ENCODE results near the gene TUBA4B.

The TUBA4B gene

GRCh38 chr2:219252900-219253752 is at the start of gene TUBA4B:
Gene TUBA4B, plus strand, starts transcription at chr2:219253243. Its CDS starts 165 bp downstream, at chr2:219253408.
- no peak for DNase-seq

- no peak for DNase-seq
Observed at GRCh38 chr2:219204425-219205164, 48.4 kb upstream of the TUBA4B start.

GRCh38 chr2:219205165-219205538 is 47.9 kb upstream of the TUBA4B start:
- DNase-seq: no peak

- no peak for DNase-seq
Observed at GRCh38 chr2:219205981-219206327, 47.1 kb upstream of the TUBA4B start.

- peak; percentile 84 for DNase-seq
Observed at GRCh38 chr2:219206328-219207133, 46.5 kb upstream of the TUBA4B start, which contains the start of gene ZFAND2B. Gene ZFAND2B, plus strand, starts transcription at chr2:219206782. Its CDS starts 206 bp downstream, at chr2:219206988.

- DNase-seq: no peak
Observed at GRCh38 chr2:219207134-219207883, 45.7 kb upstream of the TUBA4B start.

GRCh38 chr2:219207884-219208740 is 44.9 kb upstream of the TUBA4B start:
- no peak for DNase-seq

- DNase-seq: no peak
Observed at GRCh38 chr2:219209236-219210195, 43.5 kb upstream of the TUBA4B start.

- DNase-seq: no peak
Observed at GRCh38 chr2:219210196-219210885, 42.7 kb upstream of the TUBA4B start.

GRCh38 chr2:219210886-219211362 is 42.1 kb upstream of the TUBA4B start:
- DNase-seq: no peak

- no peak for DNase-seq
Observed at GRCh38 chr2:219213026-219213415, 40.0 kb upstream of the TUBA4B start.

- DNase-seq: no peak
Observed at GRCh38 chr2:219213486-219214071, 39.5 kb upstream of the TUBA4B start.

- no peak for DNase-seq
Observed at GRCh38 chr2:219214141-219214540, 38.9 kb upstream of the TUBA4B start.

- DNase-seq: no peak
Observed at GRCh38 chr2:219214786-219215185, 38.3 kb upstream of the TUBA4B start.

GRCh38 chr2:219215871-219216534 is 37.0 kb upstream of the TUBA4B start:
- no peak for DNase-seq

- no peak for DNase-seq
Observed at GRCh38 chr2:219216535-219216915, 36.5 kb upstream of the TUBA4B start.

- DNase-seq: no peak
Observed at GRCh38 chr2:219218217-219218731, 34.8 kb upstream of the TUBA4B start.

All from NCI-H1694 (cell line).